OCI-LY3 (cell line): Measurements from ENCODE around the gene TBC1D21.

Experiments used
- H2AFZ ChIP-seq: fragments of 200-600, 300-600 bp; shearing (Covaris generic); 2 replicates; pipeline ENCODE4 v1.6.0; 2014; ENCODE audit warnings: antibody characterized with exemption, low read depth, low read length
- H3K27ac ChIP-seq: fragments of 200-600, 300-600 bp; sonication (generic); 2 replicates; pipeline ENCODE4 v1.5.1; 2014; ENCODE audit warnings: mild to moderate bottlenecking, low read length, moderate library complexity, mixed read lengths
- H3K27me3 ChIP-seq: fragments of 200-600, 300-600 bp; sonication (generic); 2 replicates; pipeline ENCODE4 v1.6.1; 2014; ENCODE audit warnings: low read depth, low read length, mixed read lengths
- H3K36me3 ChIP-seq: fragments of 200-600, 300-600 bp; sonication (generic); replicated peaks from 2 replicates; pipeline ENCODE3; 2014; ENCODE audit warnings: low read depth, low read length, mixed read lengths
- H3K4me1 ChIP-seq: fragments of 300-600, 200-600 bp; sonication (generic); 2 replicates; pipeline ENCODE4 v1.6.1; 2014; ENCODE audit warnings: low read length, mixed read lengths
- H3K4me2 ChIP-seq: fragments of 200-600, 300-600 bp; sonication (generic); 2 replicates; pipeline ENCODE4 v1.6.1; 2014; ENCODE audit warnings: low read length, mixed read lengths
- H3K4me3 ChIP-seq: fragments of 300-600, 200-600 bp; sonication (generic); 2 replicates; pipeline ENCODE4 v1.5.1; 2014; ENCODE audit warnings: antibody characterized with exemption, mild to moderate bottlenecking, low read length, moderate library complexity
- H3K79me2 ChIP-seq: fragments of 300-600, 200-600 bp; shearing (Covaris generic); 2 replicates; pipeline ENCODE4 v1.6.1; 2014; ENCODE audit warnings: mild to moderate bottlenecking, low read length, mixed read lengths
- H3K9ac ChIP-seq: fragments of 300-600, 200-600 bp; shearing (Covaris generic); 2 replicates; pipeline ENCODE4 v1.6.0; 2014; ENCODE audit warnings: mild to moderate bottlenecking, low read length, moderate library complexity
- H3K9me3 ChIP-seq: fragments of 200-600, 300-600 bp; shearing (Covaris generic); 2 replicates; pipeline ENCODE4 v1.6.1; 2014; ENCODE audit warnings: low read length, mixed read lengths; ENCODE audit not compliant: insufficient read depth
- H4K20me1 ChIP-seq: fragments of 200-600, 300-600 bp; sonication (generic); 2 replicates; pipeline ENCODE4 v1.6.1; 2016; ENCODE audit warnings: low read length, mixed read lengths; ENCODE audit not compliant: insufficient read depth
- EZH2phosphoT487 ChIP-seq: fragments of 200-600 bp; shearing (Covaris generic); IDR thresholded peaks from 2 replicates; pipeline ENCODE4 v1.6.1; 2018; ENCODE audit warnings: antibody characterized with exemption, mixed run types, low read depth
- TF ChIP-seq, protein P1 (sequence below): fragments of 200-600, 300-600 bp; sonication (generic); IDR thresholded peaks from 2 replicates; pipeline ENCODE4 v1.5.1; 2014; ENCODE audit warnings: antibody characterized with exemption, low read length, low read depth

Gene TBC1D21

DNA sequence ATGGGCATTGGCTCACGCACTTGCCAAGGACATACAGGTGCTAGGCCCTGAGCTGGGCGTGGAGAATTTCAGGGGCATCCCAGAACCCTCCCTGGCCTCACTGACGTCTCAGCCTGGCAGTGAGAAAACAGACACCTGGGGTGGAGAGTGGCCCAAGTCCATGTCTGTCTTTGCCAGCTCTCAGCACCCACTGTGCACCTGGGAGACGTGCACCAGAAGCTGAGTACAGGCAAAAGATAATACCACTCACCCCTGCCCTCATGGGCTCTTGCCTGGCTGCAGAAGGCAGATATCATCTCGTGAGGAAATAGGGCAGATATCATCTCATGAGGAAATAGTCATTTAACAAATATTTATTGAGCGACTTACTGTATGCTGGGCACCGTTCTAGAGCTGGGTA, 60.9 kb downstream of the TBC1D21 start:
- Histone ChIP-seq H3K9ac (no peak overlapping the region), H3K9me3 (no peaks in the 10 kb centered on the region), H3K4me2 (no peak overlapping the region), H3K79me2 (no peaks in the 10 kb centered on the region), H3K27me3 (no peaks in the 10 kb centered on the region), H3K4me3 (no peak overlapping the region), H4K20me1 (no peaks in the 10 kb centered on the region), H2AFZ (no peak overlapping the region), H3K4me1 (no peaks in the 10 kb centered on the region), H3K27ac (no peak overlapping the region), H3K36me3 (no peaks in the 10 kb centered on the region)
- TF ChIP-seq, protein P1, sequence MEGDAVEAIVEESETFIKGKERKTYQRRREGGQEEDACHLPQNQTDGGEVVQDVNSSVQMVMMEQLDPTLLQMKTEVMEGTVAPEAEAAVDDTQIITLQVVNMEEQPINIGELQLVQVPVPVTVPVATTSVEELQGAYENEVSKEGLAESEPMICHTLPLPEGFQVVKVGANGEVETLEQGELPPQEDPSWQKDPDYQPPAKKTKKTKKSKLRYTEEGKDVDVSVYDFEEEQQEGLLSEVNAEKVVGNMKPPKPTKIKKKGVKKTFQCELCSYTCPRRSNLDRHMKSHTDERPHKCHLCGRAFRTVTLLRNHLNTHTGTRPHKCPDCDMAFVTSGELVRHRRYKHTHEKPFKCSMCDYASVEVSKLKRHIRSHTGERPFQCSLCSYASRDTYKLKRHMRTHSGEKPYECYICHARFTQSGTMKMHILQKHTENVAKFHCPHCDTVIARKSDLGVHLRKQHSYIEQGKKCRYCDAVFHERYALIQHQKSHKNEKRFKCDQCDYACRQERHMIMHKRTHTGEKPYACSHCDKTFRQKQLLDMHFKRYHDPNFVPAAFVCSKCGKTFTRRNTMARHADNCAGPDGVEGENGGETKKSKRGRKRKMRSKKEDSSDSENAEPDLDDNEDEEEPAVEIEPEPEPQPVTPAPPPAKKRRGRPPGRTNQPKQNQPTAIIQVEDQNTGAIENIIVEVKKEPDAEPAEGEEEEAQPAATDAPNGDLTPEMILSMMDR = no peak
- TF ChIP-seq EZH2phosphoT487 = no peak

DNA sequence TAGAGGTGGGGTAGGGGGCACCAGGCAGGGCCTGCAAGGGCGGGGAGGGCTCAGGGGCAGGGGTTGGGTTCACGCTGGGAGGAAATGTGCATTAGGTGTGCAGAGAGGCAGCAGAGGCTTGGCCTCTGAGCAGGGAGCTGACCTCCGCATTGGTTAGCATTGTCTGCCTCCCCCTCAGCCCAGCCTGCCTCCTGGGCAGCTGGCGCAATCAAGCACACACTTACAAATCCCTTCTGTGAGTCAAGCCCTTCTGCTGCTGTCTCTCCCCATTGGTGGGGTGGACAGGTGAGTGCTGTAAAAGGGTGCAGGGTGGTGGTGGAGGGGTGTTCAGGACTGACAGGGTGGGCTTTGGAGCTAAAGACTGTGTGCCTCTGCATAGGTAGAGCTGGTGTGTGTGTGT, 62.2 kb downstream of the TBC1D21 start:
- Histone ChIP-seq H2AFZ (no peak overlapping the region), H3K9me3 (no peaks in the 10 kb centered on the region), H3K4me3 (no peak overlapping the region), H3K4me2 (no peak overlapping the region), H3K79me2 (no peaks in the 10 kb centered on the region), H4K20me1 (no peaks in the 10 kb centered on the region), H3K27ac (no peak overlapping the region), H3K27me3 (no peaks in the 10 kb centered on the region), H3K36me3 (no peaks in the 10 kb centered on the region), H3K9ac (no peak overlapping the region), H3K4me1 (no peaks in the 10 kb centered on the region)
- no peak for TF ChIP-seq EZH2phosphoT487
- TF ChIP-seq, protein P1 = no peak

DNA sequence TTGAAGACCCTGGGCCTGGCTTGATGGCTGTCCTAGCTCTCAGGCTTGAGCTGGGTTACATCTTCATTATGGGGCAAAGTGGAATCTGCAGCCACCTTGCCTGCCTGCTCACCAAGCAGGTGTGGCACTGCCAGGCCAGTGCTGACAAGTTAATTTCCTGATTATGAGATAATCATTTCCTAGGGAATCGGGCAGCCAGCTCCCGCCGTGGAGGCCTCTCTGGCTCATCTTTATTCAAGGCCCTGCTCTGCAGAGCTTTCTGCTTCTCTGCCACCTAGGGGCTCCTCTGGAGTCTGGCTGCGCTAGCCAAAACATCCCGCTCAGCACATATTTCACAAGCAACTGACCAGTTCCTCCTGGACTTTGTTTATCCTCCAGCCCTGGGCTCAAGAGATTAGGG, 62.8 kb downstream of the TBC1D21 start:
- Histone ChIP-seq H3K79me2 (no peaks in the 10 kb centered on the region), H3K27me3 (no peaks in the 10 kb centered on the region), H3K4me3 (no peak overlapping the region), H3K9ac (no peak overlapping the region), H3K36me3 (no peaks in the 10 kb centered on the region), H4K20me1 (no peaks in the 10 kb centered on the region), H3K27ac (no peak overlapping the region), H3K4me1 (no peaks in the 10 kb centered on the region), H3K9me3 (no peaks in the 10 kb centered on the region), H2AFZ (no peak overlapping the region), H3K4me2 (no peak overlapping the region)
- no peak for TF ChIP-seq EZH2phosphoT487
- TF ChIP-seq, protein P1 = no peak

DNA sequence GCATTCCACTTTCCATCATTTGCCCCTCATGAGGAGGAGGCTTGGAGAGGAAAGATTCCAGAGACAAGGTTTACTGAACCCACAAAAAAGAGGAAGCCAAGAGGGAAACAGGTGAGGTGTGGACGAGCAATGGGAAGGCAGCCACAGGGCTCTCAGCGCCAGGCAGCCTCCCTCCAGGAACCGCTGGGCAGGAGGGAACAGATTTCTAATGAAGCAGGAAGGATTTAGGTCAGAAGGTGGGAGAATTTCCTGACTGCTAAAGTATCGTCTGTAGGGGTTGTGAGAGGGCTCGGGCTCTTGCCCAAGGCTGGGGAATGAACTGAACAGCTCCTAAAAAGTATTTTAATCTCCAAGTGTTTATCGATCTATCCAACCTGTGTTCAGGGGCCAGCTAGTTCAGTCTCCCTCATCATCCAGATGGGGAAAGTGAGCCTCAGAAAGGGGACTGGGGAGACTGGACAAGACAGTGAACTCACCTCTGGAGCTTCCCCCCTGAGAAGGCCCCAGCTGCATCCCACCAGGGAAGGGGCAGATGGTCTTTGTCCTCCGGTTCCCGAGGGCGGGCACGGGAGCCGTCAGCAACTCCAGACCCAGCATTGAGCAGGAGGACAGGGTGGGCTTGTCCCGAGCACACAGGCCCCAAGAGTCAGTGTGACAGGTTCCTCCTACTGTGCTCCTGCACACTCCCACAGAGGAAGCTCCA, 63.4 kb downstream of the TBC1D21 start:
- Histone ChIP-seq H4K20me1 (no peaks in the 10 kb centered on the region), H3K4me2 (no peak overlapping the region), H3K27ac (no peak overlapping the region), H2AFZ (no peak overlapping the region), H3K27me3 (no peaks in the 10 kb centered on the region), H3K9me3 (no peaks in the 10 kb centered on the region), H3K9ac (no peak overlapping the region), H3K4me1 (no peaks in the 10 kb centered on the region), H3K79me2 (no peaks in the 10 kb centered on the region), H3K4me3 (no peak overlapping the region), H3K36me3 (no peaks in the 10 kb centered on the region)
- TF ChIP-seq EZH2phosphoT487 = no peak
- TF ChIP-seq, protein P1 = no peak
